ENCODE measurements around the gene TRAPPC2L.

TRAPPC2L gene

DNA sequence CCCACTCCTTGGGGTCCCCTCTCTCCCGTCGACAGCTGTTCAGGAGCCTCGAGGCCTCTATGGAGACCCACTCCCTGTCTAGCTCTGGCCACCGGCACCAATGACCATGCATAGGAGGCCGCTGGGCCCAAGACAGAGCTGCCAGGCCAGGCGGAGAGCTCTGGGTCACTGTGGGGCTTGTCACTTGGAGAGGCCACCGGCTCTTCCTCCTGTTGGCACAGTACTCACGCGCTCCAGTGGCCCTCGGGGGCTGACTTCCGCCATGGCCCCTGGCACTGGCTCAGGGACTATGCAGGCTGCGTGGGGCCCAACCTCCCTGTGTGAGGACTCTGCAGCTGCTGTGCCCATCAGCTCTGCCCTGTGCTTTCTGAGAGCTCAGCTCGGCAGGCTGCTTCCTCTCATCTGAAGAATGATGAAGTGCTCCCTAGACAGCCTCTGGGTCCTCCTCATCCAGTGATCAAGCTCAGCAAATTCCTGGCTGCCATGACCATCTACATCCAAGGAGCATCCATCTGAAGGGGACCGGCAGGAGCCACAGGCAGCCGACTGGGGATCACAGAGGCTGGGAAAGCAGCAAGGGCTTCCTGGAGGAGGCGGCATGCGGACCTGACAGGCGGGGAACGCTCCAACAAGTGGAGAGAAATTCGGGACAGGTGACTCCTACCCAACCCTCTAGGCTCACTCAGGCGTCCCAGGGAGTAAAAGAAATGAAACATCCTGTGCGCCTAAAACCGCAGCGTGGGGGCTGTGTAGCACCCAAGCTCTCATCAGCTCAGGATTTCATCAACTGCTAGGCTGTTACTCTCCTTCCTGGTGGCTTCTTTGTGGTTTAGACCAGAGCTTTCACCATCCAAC, 17.0 kb upstream of the TRAPPC2L start:
- DNase-seq = peak; percentile 8

DNA sequence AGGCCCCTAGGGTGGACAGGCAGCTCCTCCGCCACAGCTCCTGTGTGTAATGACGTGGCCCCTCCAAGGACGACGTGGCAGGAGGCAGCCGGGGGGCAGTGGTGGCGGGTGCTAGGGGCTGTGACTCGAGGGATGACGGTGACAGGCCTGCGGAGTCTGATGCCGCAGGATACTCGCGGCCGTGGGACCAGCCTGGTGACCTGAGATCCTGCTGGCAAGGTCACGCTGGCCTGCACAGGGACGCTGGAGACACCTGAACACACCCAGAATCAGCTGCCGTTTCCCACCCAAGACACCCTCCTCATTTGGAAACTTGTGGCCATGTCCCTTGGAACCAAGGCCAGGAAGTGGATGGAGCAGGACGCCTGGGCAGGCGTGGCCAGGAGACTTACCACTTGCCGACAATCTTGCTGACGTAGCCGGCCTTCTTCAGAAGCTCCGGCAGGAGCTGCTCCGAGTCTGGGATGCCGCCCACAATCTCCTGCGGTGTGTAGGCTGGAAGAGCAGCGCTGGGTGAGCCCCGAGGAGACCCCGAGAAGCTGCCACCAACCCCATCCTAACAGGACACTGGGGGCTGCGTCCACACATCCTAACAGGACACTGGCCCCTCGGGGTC, 16.2 kb upstream of the TRAPPC2L start:
- no peak for DNase-seq

DNA sequence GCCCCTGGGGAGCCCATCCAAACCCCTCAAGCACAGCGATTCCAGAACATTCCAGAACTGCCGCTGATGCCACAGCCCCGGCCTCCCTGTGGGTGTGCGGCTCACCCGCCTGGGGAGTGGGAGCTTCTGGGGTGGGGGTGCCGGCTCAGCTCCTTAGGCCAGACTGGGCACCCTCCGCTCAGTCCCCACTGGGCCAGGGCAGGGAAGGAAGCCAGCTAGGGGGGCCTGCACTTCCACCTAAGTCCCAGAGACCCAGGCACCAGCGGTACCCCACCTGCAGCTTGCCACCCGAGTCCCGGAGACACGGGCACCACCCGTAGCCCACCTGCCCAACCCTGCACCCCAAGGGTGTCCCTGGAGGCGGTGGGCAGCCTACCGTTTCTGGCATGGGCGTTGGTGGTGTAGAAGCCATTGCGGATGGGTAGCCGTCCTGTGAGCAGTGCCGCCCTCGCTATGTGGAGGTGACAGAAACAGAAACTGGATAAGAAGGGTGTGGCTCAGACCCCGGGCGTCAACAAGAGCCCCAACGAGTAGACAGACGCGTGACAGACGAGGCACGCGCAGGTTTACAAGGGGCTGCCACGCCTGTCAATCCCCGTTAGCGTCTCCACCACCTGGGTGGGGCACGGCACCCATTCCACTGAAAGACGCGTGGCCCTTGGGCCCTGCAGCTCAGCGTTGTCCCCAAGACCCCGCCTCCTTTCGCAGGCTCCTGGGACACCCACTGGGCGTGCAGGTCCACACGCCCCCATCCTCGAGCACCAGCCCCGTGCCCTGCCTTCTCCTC, 15.2 kb upstream of the TRAPPC2L start:
- DNase-seq = no peak

DNA sequence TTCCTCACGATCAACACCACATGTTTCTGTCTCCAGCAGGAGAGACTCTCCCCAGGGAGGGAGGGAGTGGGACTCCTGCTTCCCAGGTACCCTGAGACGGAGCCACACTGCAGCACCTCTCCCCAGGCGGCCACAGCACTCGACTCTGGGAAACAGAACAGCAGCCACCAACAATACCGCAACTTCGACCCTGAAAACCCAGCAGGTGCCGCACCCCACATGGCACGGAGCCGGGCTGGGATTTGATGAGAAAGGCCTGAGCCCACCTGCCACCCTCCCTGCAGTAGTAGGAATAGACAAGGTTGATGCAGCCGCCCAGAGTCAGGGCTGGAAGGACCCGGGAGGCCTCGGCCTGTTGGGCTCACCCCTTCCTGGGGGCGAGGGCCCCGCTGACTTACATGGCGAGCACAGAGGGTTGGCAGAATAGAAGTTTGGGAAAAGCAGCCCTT, 14.6 kb upstream of the TRAPPC2L start:
- no peak for DNase-seq

DNA sequence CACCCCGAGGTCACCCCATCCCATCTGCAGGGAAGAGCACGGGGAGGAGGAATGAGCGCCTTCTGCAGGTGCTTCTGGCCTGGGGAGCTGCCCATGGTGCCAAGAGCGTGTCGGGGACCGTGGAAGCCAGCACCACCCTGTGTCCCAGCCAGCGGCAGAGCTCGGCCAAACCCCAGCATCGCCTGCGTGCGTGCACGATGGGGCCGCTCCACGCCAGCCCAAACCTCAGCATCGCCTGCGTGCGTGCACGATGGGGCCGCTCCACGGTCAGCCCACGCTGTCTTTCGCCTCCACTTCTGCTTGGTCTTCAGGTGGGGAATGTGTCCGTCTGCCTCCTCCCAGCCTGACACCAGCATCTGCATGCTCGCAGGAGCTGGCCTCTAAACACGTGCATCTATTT, 14.1 kb upstream of the TRAPPC2L start:
- DNase-seq = no peak

DNA sequence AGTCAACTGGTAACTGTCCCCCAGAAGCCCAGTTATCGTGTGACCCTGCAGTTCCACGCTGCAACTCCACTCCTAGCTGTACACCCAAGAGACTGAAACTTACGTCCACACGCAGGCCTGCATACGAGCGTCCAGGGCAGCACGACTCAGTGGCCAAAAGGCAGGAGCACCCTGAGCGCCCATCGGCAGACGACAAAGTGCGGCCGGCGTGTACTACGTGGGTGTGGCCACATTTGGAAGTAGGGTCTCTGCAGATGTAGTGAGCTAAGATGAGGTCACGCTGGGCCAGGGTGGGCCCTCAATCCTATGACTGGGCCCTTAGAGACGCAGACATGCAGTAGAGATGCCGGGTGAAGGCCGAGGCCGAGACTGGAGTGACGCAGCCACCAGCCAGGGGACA, 13.7 kb upstream of the TRAPPC2L start:
- no peak for DNase-seq

DNA sequence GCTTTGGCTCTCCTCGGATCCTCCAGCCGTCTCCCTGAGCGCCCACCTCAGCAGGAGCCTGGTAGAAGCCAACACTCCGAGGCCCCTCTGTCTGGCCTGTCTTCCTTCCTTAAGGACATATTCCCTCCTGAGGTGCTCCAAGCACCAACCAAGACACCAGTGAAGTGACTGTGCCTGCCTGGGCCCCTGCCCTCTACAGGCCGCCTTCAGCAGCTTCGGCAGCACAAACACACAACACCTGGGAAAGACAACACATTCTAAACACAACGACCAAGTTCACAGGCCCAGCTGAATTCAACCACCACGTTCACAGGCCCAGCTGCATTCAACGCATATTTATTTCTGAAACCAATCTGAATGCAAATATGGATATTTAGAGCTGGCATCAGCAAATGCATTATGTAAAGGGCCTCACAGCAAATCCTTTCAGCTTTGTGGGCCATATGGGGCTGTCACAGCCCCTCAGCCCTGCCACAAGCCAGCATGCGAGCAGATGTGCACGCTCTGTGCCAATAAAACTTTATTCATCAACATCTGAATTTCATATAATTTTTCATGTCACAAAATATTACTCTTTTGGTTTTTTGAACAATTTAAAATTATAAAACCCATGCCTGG, 12.4 kb upstream of the TRAPPC2L start:
- no peak for DNase-seq

DNA sequence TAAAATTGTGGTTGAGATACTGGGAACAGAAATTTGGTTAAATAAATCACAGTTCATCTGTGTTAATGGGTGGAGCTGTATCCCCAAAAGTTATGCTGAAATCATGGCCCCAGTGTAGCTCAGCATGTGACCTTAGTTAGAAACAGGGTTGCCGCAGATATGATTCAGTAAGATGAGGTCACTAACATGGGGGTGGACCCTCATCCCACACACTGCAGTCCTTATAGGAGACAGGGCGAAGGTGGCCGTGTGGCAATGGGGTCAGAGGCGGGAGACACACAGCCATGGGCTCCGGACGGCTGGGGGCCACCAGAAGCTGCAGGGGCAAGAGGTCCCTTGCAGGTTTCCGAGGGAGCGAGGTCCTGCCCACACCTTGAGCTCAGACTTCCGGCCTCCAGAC, 10.8 kb upstream of the TRAPPC2L start:
- DNase-seq = peak; percentile 71

DNA sequence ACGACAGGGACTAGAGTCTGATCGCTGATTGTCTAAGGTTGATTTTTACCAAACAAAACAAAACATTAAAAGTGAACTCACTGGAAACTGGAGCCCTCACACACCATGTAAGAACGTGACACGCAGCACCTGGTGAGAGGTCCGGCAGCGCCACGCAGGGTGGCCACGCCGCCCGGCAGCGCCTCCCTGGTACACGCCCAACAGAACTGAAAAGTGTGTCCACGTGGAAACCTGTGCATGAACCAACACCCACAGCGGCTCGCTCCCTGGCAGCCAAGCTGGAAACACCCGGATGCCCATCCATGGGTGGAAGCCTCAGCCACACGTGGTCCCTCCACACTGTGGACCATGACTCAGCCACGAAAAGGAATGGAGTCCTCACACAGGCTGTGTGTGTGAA, 9.3 kb upstream of the TRAPPC2L start:
- no peak for DNase-seq

DNA sequence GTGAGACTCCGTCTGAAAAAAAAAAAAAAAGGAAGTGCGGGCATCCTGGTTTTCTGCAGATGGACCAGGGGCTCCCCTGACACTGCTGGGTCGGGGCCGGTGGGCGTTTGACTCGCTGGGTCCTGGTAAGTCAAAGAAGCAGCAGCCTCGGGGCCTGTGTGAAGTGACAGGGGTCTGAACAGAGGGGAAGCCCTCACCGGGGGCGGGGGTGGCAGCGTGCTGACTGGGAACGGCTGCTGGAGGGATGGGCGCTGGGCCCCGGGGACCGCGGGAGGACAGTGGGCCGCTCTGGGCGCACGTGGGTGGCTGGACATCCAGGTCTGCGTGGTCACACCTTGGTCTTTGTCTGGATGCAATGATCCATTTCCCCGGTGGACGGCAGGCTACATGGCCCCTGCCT, 8.4 kb upstream of the TRAPPC2L start:
- DNase-seq = no peak

DNA sequence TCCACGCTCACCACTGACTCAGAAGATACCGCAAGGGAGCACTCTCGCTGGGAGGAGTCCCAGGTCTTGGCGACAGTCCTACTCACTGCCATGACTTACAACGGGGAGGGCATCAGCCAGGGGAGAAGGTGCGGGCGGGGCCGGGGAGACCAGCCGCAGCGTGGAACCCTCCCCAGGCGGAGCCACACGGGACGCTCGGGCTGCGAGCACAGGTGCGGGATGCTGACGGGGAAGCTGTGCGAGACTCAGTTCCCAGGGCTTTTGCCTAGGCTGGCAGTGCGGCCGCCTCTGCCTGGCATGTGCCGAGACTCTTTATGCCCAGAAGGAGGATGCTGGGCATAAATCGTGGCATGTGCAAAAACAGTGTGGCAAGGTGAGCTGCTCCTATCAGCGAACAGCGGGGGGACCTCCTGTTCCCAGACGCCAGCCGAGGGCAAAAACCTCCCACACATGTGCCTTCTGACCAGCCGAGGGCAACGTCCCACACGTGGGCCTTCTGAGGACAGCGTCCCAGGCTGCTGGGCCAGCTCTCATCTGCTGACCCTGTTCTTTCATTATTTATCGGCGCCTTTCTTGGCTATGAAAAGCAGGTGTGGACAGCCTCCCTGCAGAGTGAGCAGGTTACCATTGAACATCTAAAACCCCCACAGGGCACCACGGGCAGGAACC, 6.3 kb upstream of the TRAPPC2L start:
- no peak for DNase-seq

DNA sequence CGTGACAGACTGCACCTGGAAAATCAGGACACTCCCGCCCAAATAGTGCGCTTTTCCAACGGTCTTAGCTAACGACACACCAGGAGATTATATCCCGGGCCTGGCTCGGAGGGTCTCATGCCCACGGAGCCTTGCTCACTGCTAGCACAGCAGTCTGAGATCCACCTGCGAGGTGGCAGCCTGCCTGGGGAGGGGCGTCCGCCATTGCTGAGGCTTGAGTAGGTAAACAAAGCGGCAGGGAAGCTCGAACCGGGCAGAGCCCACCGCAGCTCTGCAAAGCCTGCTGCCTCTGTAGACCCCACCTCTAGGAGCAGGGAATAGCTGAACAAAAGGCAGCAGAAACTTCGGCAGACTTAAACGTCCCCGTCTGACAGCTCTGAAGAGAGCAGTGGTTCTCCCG, 5.3 kb upstream of the TRAPPC2L start:
- no peak for DNase-seq

DNA sequence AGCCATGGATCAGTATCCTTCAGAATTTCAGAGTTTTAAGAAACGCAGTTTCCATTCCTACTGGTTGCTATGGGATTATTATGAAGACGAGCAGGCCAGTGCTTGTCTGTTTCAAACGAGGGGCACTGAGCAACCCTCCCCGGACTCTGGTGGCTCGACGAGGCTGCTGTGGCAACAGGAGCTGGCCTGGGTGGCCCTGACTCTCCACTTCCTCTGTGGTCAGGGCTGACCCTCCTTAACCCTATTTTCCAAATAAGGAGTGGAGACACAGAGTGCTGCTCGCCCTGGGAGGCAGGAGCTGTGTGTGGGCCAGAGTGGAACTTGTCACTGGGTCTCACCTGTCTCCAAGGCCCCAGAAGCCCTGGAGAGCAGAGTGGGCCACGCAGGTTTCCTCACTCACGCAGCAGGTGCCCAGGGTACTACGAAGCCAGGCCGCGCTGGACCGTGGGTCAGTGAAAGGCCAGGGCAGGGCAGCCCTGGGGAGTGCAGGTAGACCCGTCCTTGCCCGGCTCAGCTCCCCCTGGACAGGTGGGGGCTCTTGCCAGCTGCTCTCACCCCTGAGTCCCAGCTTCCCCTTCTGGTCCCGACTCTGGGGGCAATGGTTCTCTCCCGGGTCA, 3.5 kb upstream of the TRAPPC2L start:
- DNase-seq = peak; percentile 55

DNA sequence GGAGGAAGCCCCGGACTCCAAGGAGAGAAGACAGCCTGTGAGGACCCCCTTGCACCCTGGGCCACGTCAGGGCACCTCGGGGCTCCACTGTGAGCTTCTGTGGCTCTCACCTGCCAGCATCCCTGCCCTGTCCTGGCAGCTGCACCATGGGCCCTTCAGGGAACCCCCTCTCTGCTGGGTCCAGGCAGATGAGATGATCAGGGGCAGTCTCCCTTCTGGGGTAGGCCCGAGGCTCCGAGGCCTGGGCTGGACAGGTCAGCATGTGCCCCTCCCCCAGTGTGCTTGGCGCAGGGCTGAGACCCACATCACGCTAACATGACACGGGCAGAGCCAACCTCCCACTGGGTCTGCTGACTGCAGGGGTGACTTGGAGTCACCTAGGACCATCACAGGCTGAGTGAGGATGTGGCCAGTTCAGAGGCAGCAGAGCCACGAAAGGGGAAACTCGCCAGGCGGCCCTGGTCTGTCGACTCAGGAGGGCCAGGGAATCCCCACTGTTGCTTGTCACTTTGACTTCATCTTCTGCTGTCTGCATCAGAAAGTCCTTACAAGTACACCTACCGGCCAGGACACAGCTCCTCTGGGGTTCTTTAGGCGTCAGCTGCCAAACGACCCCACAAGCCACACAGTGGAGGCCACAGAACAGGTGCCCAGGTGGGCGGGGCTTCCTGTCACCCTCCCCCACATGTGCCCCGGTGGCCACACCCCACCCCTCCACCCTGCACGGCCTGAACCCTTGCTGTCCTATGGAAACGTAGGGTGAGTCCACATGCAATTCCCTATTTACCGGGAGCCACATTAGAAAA, 2.4 kb upstream of the TRAPPC2L start:
- DNase-seq = peak; percentile 81

DNA sequence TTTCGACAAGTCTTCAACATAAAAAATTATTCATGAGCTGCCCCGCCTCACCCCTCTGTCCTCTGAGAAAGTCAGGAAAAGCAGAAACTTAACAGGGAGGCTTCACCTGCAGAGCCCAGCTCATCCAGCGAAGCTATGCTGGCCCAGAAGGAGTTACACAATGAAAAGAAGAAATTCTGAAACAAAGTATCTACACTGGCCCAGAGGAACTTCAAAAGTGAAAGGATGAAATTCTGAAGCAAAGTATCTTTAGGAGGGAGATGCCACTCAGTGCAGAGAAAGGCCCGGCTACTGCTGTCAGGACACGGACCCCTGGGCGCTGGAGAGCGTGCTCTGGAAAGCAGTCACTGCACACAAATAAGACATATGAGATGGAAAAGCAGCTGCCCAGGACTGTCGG, 1.8 kb upstream of the TRAPPC2L start:
- peak; percentile 46 for DNase-seq

DNA sequence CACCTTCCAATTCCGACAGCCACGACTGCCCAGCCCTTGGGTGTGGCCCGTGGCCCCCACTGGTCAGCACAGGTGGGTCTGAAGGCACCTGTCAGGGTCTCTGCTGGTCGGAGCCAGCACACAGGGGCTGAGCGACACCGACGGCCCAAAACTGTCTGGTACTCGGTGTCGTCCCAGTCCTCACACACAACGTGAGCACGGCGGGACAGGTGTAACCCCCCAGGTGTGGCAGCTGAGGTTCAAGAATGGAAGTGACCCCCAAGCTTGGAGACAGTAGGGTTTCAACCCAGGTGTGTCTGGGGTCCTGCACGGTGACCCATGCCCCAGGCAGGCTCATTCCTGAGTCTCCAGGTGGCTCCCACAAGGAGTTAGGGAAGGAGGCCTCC, 1.2 kb upstream of the TRAPPC2L start:
- DNase-seq = no peak

DNA sequence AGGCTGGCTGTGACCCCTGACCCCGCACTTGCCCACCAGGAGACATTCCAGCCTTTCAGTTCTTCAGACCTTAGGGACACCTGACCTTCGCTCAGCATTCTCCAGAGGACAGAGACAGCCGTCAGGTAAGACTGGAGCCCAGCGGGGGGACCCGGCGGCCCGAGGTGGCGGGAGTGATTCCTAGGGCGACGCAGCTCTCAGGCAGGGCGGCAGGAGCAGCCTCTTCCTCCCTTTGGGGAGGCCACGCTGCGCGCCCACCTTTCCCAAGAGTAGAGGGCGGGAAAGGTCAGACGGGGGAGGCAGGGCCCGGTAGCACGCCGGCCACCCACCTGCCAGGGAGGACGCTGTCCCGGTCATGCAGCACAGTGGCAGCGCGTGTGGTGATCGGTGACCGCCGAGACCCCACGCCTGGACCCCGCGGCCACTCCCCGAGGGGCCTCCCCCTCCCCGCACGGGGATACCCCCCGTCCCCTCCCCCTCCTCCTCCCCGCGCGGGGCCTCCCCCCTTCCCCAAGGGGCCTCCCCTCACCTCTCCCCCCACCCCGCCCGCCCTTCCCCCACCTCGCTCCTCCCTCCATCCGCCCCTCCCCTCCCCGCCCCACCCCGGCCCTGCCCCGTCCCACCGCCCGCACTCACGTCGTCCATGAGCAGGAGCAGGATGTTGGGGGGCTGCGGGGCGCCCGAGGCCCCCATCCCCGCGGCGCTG, 652 bp upstream of the TRAPPC2L start:
- no peak for DNase-seq

DNA sequence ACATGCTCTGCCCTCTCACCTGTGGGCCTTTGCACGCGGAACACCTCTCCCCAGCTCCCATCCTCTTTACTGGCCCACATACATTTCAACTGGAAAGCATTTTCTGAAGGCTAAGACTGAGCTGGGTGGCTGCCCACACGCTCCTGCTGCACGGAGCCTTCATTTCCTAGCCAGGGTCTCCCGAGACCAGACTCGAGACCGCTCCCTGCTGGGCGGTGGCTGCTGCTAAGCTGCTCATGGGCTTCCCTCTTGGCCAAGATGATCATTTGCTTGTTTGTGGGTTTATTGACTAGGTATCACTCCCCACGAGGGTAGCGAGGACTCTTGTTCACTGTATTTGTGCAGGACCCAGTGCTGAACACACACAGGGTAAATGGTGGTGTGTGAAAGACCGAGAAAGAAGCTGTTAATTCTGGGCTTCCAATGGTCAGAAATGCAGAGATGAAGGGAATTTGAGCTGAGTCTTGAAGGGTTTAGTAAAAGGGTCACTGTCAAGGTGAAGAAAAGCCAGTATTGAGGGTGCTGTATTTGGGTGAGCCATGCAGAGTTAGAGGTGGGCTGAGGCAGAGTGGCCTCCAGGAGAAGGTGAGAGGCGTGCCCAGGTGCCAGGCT, 907 bp downstream of the TRAPPC2L start:
- DNase-seq = peak; percentile 86

DNA sequence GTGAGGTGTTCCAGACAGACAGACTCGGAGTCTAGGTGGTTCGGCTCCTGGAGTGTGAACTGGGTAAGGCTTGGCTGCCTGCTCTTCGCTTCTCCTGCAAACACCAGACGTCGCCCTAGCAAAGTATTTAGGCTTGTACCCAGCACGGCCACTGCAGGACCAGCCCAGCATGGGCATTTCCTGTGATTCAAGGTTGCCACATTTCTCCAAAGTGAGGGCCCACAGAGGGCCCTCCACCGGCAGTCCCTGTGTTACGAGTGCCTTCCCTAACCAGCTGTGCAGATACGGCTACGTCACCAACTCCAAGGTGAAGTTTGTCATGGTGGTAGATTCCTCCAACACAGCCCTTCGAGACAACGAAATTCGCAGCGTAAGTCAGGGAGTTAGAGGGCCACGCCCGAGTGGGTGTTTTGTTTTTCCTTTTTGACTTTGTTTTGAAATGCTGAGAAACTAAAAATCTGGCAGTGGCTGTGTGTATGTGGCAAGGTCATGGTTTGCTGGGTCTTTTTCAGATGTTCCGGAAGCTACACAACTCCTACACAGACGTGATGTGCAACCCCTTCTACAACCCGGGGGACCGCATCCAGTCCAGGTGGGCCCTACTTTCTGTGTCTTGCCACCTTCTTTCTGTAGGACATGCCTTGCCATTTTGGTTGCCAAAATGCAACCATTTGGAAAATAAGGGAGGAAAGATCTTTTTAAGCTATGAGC, 2.6 kb downstream of the TRAPPC2L start:
- DNase-seq = no peak

DNA sequence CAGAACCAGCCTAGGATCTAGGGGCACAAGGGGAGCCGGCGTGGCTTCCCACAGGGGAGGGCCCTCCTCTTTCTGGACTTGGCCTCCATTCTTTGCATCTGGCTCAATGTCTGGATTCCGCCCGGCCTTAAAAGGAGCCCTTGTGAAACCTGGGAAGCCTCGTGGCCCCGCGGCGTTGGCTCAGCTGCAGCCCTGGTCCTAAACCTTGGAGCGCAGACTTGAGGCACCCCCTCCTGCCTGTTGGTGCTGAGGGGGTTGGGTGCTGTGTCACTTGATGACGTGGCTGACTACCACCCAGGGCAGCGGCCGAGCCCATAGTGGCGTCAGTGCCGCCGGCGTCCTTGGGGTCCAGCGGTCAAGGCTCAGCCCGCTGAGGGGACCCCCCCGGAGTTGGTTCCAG, 4.4 kb downstream of the TRAPPC2L start:
- no peak for DNase-seq

Data from suppressor macrophage treated with lipopolysaccharide for 4 hours (primary cell).